GM12801 (cell line): Measurements from ENCODE around the gene DYNC1I2.

Experiments
- CTCF ChIP-seq: IDR thresholded peaks from one replicate; pipeline ENCODE4 v1.5.1; 2011; ENCODE audit warnings: control low read depth; ENCODE audit not compliant: insufficient read length; ENCODE audit errors: extremely low read depth

The DYNC1I2 gene

GRCh38 chr2:171763602-171764001 is 76.3 kb downstream of the DYNC1I2 start:
- TF ChIP-seq CTCF = no peak

GRCh38 chr2:171771463-171771862 is 84.2 kb downstream of the DYNC1I2 start:
- no peak for TF ChIP-seq CTCF

GRCh38 chr2:171772373-171772772 is 85.1 kb downstream of the DYNC1I2 start:
- no peak for TF ChIP-seq CTCF

GRCh38 chr2:171778515-171778914 is 91.2 kb downstream of the DYNC1I2 start:
- TF ChIP-seq CTCF = no peak

- TF ChIP-seq CTCF = no peak
Measured at GRCh38 chr2:171785450-171785849, 98.2 kb downstream of the DYNC1I2 start.

- no peak for TF ChIP-seq CTCF
Measured at GRCh38 chr2:171787333-171788072, 100.2 kb downstream of the DYNC1I2 start.

- no peak for TF ChIP-seq CTCF
Measured at GRCh38 chr2:171788316-171788993, 101.2 kb downstream of the DYNC1I2 start.
